HG02885 (cell line): ENCODE data around the gene NR6A1.

Experiments used
- ATAC-seq: cut with Tn5 transposase; IDR thresholded peaks from one replicate; pipeline ENCODE4 v1.9.1; 2021; ENCODE audit warnings: mild to moderate bottlenecking; ENCODE audit not compliant: unreplicated experiment, poor library complexity

NR6A1 gene

GRCh38 chr9:124513376-124513994, 257.6 kb downstream of the NR6A1 start:
- ATAC-seq = no peak

- no peak for ATAC-seq
Observed at GRCh38 chr9:124512806-124513204, 258.3 kb downstream of the NR6A1 start.

- ATAC-seq = no peak
Observed at GRCh38 chr9:124511891-124512805, 259.0 kb downstream of the NR6A1 start.

- ATAC-seq = no peak
Observed at GRCh38 chr9:124511426-124511840, 259.7 kb downstream of the NR6A1 start.

GRCh38 chr9:124510650-124511425, 260.3 kb downstream of the NR6A1 start:
- no peak for ATAC-seq

GRCh38 chr9:124507880-124508423, 263.2 kb downstream of the NR6A1 start:
- ATAC-seq = no peak

- ATAC-seq = no peak
Observed at GRCh38 chr9:124506931-124507879, 263.9 kb downstream of the NR6A1 start, which contains the start of gene NR5A1. Gene NR5A1 (minus strand): TSS chr9:124507399. CDS start chr9:124503395, 4,004 bp downstream.

- ATAC-seq = no peak
Observed at GRCh38 chr9:124506433-124506832, 264.7 kb downstream of the NR6A1 start.

- ATAC-seq = no peak
Observed at GRCh38 chr9:124505901-124506346, 265.2 kb downstream of the NR6A1 start.

GRCh38 chr9:124505006-124505900, 265.9 kb downstream of the NR6A1 start:
- no peak for ATAC-seq

GRCh38 chr9:124504530-124505005, 266.5 kb downstream of the NR6A1 start:
- no peak for ATAC-seq

- no peak for ATAC-seq
Observed at GRCh38 chr9:124503713-124504529, 267.2 kb downstream of the NR6A1 start.

- no peak for ATAC-seq
Observed at GRCh38 chr9:124502711-124503702, 268.1 kb downstream of the NR6A1 start.

- ATAC-seq = no peak
Observed at GRCh38 chr9:124501771-124502320, 269.3 kb downstream of the NR6A1 start.

- ATAC-seq = no peak
Observed at GRCh38 chr9:124500796-124501611, 270.1 kb downstream of the NR6A1 start.
